Activated T-cell treated with anti-CD3 and anti-CD28 coated beads for 48 hours (primary cell): ENCODE results near the gene QTRT2.

Experiments
- DNase-seq: peaks from one replicate; pipeline ENCODE4 v3.0.0-alpha.2; 2020; ENCODE audit warnings: low read depth

Gene QTRT2

DNA sequence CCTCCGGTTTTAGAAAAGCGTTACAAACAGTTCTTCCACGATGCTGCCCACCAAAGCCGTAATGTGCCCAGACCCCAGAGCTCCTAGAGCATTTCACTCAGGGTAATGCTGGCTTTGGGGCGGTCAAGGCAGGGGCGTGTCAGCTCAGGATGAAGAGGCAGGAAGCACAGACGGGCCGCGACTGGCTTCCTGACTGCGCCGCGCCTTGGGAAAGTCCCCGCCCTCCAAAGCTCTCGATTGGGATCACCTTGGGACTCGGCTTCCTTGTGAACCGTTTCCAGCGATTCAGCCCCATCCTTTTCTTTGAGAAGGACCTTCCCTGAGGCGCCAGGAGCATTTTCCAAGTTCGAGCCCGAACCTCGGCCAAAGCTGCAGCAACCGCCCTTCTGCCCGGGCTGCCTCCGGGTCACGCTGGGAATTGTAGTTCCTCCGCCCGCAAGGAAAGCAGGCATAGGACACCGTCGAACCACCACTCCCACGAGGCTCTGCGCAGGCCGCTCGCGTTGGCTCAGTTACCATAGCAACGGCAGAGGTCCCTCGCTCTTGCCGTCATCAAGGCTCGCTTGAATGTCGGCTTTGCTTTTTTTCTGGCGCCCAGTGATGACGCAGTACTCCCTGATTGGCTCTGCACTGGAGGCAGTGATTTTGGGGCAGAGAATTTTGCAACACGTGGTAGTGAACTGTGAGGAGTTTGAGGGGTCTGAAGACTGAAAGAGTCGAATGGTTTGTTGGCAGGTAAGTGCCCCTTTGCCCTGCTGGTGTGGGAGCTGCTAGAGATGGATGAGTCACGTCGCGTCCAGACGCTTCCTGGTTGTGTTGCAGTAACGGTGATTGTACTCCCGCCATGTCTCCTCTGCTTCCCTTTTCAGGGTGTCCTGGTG is at the start of gene QTRT2, which contains the start of gene CCDC191:
Gene QTRT2 (plus strand): TSS at position 608 of the 881 bp plus-strand sequence. CDS start 8,521 bp downstream, outside the sequence.
Gene CCDC191 (minus strand): TSS at position 397 of the 881 bp plus-strand sequence. CDS start 60 bp downstream, at position 337.
- DNase-seq, result peak; percentile 93

DNA sequence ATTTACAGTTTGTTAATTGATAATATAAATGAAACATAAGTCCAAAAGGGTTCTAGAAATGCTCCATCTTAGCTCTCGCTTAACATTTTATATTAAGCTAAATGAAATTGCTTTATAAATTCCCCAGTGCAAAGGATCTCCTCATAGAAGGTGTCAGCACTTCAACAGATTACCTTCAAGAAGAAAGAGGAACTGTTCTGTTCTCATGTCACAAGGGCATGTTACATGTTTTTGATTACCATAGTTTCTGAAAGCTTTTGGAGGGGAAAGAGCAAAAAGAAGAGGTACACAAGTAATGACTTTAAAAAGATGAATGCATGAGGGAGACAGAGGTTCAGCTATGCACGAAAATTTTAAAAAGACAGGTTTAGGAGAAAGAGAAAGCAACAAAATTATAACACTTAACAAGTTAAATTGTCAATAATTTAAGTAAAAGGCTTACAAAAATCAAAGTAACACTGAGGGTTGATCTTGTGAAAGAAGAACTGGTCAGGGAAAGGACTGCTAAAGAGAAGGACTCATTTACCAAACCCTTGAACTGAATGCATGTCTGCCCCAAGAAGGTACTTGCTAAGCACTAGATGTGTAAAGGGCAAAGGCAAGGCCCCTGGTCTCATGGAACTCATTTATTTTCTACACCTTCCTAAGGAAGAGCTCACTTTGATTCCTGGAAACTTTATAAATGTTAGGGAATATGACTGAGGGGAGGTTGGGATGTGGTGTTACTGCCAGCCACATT is 45.3 kb upstream of the QTRT2 start:
- DNase-seq, result no peak

DNA sequence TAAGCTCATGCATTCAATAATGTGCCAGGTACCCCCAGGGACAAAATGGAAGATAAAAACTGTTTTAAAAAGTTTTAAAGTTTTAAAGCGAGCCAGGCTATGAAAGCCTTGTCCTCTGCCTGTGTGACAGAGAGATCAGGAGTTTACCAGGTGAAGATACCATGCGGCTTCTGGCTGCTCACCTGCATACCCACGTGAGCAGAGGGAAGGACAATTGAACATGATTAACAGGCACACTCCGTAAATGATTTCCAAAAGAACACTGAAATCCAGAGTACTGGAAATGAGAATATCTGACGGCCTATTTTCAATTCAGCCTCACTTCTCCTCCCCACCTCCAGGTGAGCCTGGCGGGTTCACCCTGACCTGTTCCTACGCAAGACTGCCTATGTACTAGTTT is 42.3 kb upstream of the QTRT2 start:
- no peak for DNase-seq

DNA sequence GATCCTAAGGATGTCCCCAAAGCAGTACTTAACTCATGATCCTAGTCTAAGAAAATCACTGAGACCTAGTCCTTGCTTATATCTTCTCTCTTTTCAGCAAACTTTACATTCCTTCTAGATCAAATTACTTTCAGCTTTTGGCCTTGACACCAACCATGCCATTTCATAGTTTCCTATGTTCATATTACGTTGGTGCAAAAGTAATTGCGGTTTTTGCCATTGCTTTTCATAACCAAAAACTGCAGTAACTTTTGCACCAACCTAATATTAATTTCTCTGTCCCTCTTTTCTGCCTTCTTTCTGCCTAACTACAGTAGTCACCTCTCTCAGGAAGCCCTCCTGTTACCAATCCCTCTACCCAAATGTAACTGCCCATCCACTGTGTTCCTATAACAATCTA is 37.1 kb upstream of the QTRT2 start:
- no peak for DNase-seq

DNA sequence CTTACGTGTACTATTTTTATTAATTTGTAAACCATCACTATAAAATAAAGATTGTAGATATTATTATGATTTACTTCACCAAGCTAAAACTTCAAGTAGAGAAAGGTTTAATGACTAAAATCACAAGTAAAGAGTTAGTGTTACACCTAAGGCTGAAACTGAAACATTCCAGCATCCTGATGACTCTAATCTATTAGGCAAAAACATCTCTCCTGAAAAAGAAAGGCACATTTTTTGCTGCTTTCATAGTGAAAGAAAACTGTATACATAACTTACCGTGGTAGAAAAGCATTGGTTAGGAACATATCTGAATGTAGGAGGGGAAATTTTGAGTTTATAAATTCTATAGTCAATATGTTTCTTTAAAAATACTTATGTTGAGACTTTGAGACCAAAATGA is 35.6 kb upstream of the QTRT2 start:
- no peak for DNase-seq

DNA sequence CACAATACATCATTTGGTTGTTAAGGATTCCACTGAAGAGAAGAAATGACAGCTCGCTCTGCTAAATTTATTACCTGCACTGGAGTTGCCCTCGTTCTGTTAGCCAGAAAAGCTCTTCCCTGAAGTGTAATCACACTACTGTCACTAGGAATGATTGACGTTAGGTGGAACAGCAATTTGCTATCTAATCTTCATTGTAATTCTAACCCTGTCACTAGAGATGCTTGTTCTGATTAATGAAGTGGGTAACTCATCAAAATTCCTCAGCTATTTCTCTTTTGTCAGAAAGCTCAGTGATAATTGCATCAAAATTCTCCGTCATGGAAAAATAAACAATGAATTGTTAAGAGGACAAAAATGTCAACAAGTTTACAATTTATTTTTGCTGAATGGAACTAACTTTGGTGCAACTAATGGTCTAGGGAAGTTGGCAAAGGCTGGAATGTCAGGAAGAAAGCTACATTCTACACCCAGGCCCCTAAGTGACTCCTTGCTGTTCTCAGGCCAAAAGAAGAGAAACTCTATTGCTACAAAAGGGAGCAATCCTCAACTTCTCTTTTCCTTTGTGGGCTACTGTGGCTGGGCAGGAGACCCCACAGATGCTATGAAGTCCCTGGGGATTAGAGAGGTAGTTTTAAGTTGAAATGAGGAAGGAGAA is 34.3 kb upstream of the QTRT2 start:
- DNase-seq, result no peak

DNA sequence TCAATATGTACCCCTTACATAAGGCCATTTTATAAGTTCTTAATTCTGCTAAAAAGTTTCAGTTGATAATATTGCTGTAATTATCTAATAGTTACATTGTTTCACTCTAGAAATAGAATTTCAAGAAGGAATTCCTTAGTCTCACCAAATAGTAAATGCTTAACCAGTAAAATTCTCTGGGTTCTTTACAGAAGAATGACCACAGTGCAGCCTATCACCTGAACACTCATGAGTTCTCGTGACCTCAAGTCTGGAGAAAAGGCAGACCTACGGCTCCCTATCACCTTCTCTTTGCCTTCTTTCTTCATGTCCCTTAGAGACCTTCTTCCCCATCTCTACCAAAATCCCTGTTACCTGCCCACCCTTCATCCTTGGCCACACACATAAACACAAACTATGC is 31.1 kb upstream of the QTRT2 start:
- DNase-seq, result no peak

DNA sequence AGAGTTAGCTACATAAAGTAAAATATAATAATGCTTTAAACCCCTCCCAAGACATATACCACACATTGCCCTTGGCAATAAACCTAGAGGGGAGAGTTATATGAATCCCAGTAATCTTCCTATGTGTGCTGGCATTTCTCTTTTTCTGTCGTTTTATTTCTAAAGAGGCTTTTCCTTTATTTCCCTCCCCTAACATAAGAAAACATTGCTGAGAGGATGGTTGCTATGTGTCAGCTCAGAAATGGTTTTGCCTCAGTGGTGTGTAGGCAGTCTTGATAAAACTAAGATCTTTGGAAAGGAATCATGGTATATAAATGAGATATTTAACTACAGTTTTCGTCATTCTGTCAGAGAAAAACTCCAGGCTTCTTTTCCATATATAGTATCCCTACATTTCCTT is 30.2 kb upstream of the QTRT2 start:
- DNase-seq, result no peak

DNA sequence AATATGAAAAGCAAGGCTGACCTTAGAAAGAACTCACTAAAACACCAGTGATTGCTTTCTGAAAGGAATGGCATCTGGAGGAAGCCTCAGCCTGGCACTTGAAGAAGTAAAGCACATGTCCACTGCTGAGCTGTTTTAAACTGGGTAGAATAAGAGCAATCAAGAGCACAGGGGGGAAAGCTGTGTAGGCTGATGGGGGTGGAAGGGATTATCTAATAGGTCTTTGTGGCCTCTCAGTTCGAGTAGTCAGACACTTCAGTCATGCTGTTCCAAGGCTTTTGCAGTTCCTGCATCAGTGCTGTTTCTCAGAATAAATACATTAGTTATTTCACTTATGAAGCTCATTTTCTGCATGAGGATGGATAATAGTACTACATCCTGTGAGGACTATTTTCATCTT is 22.8 kb upstream of the QTRT2 start:
- no peak for DNase-seq

DNA sequence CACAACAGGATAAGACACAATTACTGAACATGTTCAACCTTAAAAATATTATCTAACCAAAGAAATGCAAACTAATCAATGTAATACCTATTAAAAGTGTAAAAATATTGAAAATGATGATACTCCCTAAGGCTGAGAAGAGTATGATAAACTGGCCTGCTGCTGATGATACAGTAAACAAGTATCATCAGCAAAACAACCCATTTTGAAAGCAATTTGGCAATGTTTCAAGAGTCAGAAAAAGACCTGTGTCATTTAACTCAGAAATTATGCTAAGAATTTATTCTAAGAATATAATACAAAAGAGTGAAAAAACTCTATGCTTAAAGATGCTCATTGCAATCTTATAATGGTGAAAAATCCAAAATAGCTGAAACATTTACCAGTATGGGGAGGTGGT is 22.3 kb upstream of the QTRT2 start:
- DNase-seq, result no peak

DNA sequence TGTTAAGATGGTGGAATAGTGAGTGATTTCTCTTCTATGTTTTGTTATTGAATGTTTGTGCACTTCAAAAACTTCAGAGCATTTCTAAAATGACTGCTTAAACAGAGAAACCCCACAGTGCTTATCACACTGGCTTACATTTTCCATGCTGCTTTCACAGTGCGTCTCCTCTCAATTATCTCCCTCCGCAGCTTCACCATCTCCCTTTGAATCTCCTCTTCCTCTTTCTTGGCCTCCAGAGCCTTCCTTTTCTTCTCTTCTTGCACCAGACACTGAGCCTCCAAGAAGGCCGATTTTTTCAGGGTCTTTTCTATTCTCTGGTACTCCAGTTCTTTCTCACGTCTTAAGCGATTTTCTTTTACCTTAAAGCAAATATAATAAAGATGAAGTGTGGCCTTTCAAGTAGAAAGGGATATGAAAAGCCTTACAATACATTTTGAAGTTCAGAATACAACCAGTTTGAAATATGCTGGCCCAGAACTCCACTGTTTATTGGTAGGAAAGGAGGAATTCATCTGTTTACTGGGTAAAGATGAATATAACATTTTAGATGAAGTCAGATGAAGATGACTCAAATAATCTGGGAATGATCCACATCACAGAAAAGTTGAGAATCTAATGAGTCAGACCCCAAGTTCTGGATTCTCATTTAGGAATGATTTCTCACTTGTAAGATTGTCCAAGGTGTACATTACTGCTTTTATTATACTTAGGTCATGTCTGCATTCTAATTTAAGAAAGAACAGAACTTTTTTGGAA is 21.6 kb upstream of the QTRT2 start:
- no peak for DNase-seq

DNA sequence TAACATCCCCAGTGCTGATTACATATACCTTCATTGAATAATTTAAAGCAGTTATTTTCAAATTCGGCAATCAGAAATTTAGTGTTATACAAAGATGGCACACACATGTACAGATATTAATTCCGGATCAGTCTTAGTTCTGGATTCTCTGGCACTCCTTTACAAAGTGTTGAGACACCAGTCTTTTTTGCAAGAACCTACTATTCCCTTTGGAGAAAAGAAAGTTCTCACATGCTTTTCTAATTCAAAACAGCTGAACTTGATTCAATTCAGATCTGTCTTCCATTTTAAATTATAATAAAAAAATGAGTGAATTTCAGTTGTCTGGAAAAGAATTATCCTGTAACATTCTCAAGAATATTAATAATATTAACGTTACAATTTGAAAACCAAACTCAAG is 20.6 kb upstream of the QTRT2 start:
- no peak for DNase-seq

DNA sequence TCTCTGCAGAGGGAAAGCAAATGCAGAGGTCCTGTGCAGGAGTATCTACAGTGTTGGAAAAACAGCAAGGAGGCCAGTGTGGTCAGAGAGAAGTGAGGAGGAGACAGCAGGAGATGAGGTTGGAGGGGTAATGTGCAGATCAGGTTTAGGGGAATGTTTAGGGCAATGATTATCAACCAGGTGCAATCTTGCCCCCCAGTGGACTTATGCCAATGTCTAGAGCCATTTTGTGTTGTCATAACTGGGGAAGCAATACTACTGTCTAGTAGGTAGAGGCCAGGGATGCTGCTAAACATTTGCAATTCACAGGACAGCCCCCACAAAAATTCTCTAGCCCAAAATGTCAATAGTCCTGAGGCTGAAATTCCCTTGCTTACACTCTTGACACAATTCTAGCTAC is 13.3 kb upstream of the QTRT2 start:
- DNase-seq, result no peak

DNA sequence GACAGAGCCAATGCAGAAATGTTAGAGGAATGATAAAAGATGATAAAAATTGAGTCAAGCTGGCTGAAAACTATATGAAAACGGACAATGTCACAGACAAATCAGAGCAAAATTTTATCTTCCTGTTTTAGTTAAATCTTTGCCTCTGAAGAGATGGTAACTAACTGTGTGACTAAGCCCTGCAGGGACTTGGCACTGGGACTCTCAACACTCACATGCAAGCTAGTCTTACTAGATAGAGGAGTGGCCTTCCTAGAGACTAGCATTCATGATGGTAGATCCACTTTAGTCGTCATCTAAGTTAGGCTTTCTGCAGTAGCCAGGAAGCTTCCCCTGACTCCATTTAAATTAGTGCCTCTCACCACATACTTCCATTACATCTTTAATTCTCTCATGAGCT is 4.3 kb upstream of the QTRT2 start:
- no peak for DNase-seq

DNA sequence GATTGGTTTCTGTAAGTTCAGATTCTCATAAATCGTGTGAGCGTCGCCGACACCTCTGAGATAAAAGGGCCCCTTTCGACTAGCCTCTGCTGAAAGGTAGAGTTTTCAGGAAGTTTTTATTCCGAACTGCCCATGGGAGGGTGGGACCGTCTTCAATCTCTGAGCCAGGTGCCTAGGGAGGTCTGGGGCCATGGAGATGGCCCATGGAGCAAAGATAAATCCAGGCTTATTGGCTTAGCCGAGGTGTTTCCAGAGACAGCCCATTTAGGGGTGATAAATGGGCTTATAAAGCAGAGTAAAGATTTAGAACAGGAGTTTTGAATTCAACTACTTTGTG is 442 bp downstream of the QTRT2 start:
- no peak for DNase-seq

DNA sequence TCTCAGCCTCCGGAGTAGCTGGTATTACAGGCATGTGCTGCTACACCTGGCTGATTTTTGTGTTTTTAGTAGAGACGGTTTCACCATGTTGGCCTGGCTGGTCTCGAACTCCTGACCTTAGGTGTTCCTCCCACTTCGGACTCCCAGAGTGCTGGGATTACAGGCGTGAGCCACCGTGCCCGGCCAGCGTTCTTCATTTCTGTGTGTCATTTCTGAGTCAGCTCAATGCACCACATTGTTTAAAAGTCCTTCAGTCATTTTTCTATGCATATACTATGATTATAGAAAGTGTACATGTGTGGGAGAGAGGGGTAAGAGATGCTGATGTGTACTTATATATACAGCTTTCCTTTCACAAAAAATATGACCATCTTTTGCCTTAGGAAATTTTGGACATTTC is 2.1 kb downstream of the QTRT2 start:
- no peak for DNase-seq

DNA sequence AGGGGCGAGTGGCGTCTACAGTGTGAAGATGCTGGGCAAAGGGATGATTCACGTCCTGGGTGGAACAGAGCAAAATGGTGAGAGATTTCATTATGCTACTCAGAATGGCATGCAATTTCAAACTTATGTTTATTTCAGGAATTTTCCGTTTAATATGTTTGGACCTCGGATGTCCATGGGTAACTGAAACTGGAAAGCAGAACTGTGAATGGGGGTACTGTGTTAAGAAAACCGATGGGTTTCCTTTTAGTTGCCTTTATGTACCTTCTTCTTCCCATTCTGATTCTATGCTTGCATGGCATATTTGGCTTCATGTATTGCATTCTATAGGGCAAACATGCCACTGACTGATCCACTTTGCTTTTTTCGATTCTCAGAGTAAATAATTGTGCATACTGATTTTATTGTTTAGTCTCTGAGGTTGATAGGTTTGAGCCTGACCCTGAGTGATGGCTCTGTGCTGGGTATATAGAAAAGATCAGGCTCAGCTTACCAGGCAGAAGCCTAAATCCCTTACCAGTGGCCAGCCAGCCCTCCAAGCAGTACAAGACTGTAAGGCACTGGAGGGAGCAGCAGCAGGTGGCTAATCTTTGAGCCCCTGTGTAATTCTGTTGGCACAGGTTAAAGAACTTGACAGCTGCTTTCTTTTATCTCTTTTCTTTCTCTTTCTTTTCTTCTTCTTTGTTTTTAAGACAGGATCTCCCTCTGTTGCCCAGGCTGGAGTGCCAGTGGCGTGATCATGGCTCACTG is 4.5 kb downstream of the QTRT2 start:
- DNase-seq, result no peak

DNA sequence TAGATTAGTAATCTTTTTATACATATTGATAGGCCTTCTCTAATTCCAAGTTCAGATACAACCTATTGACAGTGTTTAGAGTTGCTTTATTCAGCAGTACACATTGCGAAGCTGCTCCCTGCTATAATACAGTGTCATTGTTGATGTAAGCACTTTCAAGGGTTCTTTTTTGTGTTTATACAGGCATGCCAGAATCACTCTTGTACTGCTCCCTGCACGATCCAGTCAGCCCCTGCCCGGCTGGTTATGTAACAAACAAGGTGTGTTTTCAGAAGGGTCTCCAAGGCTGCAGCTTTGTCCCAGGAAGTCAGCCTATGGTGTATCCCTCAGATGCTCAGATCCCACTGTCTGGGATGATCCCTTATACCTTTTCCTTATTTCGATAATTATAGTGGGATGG is 11.3 kb downstream of the QTRT2 start:
- no peak for DNase-seq

DNA sequence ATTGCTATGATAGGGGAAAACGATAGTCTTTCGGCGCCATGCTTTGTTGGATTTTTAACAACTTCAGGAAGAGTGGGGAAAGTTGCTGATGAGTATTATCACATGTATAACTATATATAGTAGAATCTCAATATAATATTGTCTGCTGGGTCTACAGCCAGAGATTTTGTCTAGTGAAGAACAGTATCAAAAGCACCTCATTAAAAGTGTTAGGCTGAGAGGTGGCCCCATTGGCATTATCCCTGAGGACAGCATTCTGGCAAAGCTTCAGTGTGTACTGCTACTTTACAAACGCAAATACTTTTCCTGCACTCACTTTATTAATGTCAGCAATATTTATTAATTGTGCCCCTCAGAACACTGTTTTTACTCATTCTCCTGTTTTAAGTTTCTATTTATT is 11.8 kb downstream of the QTRT2 start:
- DNase-seq, result no peak

DNA sequence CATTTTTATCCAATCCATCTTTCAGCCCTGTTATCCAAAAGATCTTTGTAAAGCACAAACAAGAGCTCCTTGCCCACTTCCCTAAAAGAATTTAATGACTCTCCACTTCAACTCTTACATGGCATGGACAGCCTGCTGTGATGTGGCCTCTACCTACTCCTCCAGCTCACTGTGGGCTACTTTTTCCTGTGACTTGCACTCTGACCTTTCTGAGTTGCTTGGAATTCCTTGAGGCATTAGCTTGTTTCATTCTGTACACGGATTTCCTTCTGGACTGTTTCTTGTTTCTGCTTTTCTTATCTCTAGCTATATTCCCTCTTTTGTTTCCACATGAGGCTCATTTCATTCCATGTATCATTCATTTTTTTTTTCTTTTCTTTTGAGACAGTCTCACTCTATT is 15.2 kb downstream of the QTRT2 start:
- no peak for DNase-seq

DNA sequence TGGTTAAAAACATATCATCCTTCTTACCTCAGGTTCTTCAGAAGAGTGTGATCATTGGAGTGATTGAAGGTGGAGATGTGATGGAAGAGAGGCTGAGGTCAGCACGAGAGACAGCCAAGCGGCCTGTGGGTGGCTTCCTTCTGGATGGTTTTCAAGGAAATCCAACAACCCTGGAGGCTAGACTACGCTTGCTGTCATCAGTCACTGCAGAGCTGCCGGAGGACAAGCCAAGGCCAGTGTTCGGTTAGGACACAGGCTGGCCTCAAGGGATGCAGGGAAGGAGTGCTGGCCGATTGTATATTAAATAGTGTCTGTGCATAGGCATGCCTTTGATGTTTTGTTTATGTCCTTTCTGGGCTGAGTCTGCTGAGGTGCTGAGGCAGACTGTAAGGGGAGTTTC is 20.2 kb downstream of the QTRT2 start:
- no peak for DNase-seq

DNA sequence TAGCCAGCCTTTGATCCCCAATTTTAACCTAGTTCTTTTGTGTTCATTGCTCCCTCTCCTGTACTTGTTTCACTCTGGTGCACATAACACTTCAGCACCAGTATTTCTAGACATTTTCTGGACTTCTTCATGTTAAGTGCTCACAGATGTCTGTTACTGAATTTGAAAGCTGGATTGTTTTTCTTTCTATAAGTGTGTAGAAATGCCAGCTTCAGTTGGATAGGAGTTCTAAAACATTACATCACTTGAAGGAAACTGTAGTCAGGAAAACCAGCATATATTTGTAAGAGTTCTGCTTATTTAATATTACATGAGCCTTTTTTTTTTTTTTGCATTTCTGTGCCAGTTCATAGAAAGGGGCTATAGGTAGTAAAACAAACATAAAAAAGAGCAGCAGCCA is 21.6 kb downstream of the QTRT2 start:
- no peak for DNase-seq
